PFSK-1 (cell line): ENCODE measurements around the gene BMP7.

Experiments
- FOXP2 ChIP-seq: optimal IDR thresholded peaks from 2 replicates; pipeline ENCODE3; 2011; ENCODE audit warnings: borderline replicate concordance, control low read depth, inconsistent platforms; ENCODE audit not compliant: insufficient read depth; ENCODE audit errors: extremely low read length, extremely low read depth
- POLR2AphosphoS5 ChIP-seq: IDR thresholded peaks from 2 replicates; pipeline ENCODE4 v1.6.1; 2012; ENCODE audit warnings: low read depth, mild to moderate bottlenecking, control low read depth, low read length, moderate library complexity
- SIN3A ChIP-seq: IDR thresholded peaks from 2 replicates; pipeline ENCODE4 v1.6.1; 2012; ENCODE audit warnings: mild to moderate bottlenecking, low read length, moderate library complexity, borderline replicate concordance; ENCODE audit not compliant: insufficient read depth
- TAF1 ChIP-seq: IDR thresholded peaks from 2 replicates; pipeline ENCODE4 v1.6.1; 2012; ENCODE audit warnings: low read length, control low read depth, borderline replicate concordance; ENCODE audit not compliant: insufficient read depth
- TF ChIP-seq, protein P1 (sequence below), 2 experiments: IDR thresholded peaks; 2 replicates each; pipeline versions ENCODE4 v1.6.1 to v1.8.0; 2011 to 2012; ENCODE audit warnings: low read depth in 2 of 2, low read length in 2 of 2, control low read depth in 1 of 2, inconsistent platforms in 1 of 2, mild to moderate bottlenecking in 1 of 2, moderate library complexity in 1 of 2; ENCODE audit not compliant: insufficient read depth in 1 of 2

DNA sequence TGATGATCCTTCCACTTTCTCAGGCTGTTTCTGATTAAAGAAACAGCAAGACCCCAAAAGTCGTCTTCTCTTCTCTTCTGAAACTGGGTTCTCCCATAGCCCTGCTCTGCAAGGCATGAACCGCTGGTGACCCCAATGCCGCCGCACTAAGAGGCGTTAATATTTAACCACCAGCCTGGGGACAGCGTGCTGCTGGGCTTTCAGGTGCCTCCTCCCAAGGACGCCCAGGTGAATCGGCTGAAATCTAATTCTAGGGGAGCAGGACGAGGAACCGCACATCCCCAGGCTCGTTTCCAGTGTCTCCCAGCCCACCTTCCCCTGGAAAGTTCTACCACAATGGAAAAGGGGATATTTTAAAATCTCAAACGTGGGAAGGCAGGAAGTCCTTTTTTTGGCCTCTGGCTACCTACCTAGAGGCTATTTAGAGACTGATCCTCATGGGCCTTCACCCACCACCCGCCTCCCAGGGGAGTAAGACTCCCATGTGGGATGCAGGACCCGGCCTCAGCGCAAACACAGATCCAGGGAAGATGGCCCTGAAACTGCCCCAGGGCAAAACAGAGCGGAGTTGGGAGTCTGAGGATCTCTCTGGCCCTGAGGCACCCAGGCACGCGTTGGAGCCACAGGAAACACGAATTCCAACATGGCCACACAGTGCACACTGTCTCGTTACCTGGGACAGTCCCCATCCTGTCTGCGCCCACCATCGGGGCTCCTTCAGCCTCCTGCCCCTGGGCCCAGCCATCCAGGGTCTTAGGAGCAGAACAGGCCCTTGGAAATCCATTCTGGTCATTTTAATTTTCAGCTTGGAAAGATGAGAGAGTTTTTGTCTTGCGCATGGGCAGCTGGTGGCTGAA lies 56.2 kb downstream of the BMP7 start:
- TF ChIP-seq SIN3A = no peak
- TF ChIP-seq, protein P1, sequence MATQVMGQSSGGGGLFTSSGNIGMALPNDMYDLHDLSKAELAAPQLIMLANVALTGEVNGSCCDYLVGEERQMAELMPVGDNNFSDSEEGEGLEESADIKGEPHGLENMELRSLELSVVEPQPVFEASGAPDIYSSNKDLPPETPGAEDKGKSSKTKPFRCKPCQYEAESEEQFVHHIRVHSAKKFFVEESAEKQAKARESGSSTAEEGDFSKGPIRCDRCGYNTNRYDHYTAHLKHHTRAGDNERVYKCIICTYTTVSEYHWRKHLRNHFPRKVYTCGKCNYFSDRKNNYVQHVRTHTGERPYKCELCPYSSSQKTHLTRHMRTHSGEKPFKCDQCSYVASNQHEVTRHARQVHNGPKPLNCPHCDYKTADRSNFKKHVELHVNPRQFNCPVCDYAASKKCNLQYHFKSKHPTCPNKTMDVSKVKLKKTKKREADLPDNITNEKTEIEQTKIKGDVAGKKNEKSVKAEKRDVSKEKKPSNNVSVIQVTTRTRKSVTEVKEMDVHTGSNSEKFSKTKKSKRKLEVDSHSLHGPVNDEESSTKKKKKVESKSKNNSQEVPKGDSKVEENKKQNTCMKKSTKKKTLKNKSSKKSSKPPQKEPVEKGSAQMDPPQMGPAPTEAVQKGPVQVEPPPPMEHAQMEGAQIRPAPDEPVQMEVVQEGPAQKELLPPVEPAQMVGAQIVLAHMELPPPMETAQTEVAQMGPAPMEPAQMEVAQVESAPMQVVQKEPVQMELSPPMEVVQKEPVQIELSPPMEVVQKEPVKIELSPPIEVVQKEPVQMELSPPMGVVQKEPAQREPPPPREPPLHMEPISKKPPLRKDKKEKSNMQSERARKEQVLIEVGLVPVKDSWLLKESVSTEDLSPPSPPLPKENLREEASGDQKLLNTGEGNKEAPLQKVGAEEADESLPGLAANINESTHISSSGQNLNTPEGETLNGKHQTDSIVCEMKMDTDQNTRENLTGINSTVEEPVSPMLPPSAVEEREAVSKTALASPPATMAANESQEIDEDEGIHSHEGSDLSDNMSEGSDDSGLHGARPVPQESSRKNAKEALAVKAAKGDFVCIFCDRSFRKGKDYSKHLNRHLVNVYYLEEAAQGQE (IDR thresholded peaks at IDR 0.05; ENCODE audit: insufficient read depth in 1 of 2, low read depth in 2 of 2, low read length in 2 of 2) = no peak
- TF ChIP-seq POLR2AphosphoS5 = no peak
- TF ChIP-seq FOXP2 = no peak
- TF ChIP-seq TAF1 = no peak
